ENCODE data around the gene GABRB3.

Gene GABRB3

DNA sequence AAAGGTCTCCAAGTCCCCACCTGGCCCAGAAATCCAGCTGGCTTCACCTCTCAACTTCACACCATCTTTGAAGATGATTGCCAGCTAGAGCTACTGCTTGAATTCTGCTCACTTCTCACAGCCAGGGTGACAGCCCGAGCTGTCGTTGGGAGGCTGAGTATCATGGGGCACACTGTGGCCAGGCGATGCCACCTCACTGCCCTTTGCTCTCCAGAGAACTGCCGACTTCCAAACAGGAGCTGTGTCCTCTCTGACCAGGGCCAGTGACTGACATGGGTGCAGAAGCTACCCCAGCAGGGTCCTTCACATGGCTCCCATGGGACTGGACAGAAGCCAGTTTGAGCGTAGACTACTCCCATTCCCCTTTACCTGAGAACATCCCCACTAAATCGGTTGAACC lies 254.0 kb downstream of the GABRB3 start:
- Histone ChIP-seq H4K8ac (ENCODE audit: low read depth, low read length) (no peak overlapping the region), H3K4me2 (ENCODE audit: insufficient read depth, low read length, poor library complexity, severe bottlenecking) (no peak overlapping the region), H4K91ac (ENCODE audit: low read depth, low read length, poor library complexity) (peak overlapping the region; percentile 59), H3K4me3 (ENCODE audit: low read length in 2 of 2) (no peak overlapping the region), H3K9me3 (replicated peaks in 1 of 2; ENCODE audit: control insufficient read depth in 2 of 2, insufficient read depth in 1 of 2, low read depth in 1 of 2, low read length in 2 of 2) (no peaks in the 10 kb centered on the region), H3K4ac (ENCODE audit: low read length) (no peak overlapping the region), H2BK15ac (ENCODE audit: low read length) (no peak overlapping the region), H3K36me3 (replicated peaks in 1 of 2; ENCODE audit: control insufficient read depth in 2 of 2, insufficient read depth in 2 of 2, low read length in 2 of 2) (no peaks in the 10 kb centered on the region), H3K79me1 (ENCODE audit: low read depth, low read length) (peaks cover 2% of the 10 kb centered on the region), H3K9ac (ENCODE audit: low read depth, low read length, poor library complexity) (no peak overlapping the region), H2BK12ac (ENCODE audit: low read length) (no peak overlapping the region), H2BK120ac (ENCODE audit: low read depth, low read length) (no peak overlapping the region), H3K18ac (ENCODE audit: low read length) (peak overlapping the region; percentile 27), H2BK5ac (ENCODE audit: low read length) (no peak overlapping the region), H3K23ac (ENCODE audit: low read depth, low read length, poor library complexity) (peak overlapping the region; percentile 83), H3K14ac (ENCODE audit: low read length) (no peak overlapping the region), H3K27ac (replicated peaks; ENCODE audit: low read length) (no peak overlapping the region), H3K4me1 (ENCODE audit: control insufficient read depth in 2 of 2, insufficient read depth in 1 of 2, low read depth in 1 of 2, low read length in 2 of 2) (no peaks in the 10 kb centered on the region), H2AK5ac (ENCODE audit: low read depth, low read length) (peak overlapping the region; percentile 71), H2AFZ (ENCODE audit: low read length) (no peak overlapping the region), H3K27me3 (ENCODE audit: control insufficient read depth in 3 of 3, insufficient read depth in 3 of 3, low read depth in 1 of 3, low read length in 3 of 3) (no peaks in the 10 kb centered on the region)
- no peak for DNase-seq (ENCODE audit: low spot score)
- WGBS, 2 donors (ENCODE audit: extremely low coverage in 2 of 2, insufficient read length in 2 of 2, insufficient replicate concordance in 1 of 2): no CpG with 5 or more reads among the region's 6 CpGs

DNA sequence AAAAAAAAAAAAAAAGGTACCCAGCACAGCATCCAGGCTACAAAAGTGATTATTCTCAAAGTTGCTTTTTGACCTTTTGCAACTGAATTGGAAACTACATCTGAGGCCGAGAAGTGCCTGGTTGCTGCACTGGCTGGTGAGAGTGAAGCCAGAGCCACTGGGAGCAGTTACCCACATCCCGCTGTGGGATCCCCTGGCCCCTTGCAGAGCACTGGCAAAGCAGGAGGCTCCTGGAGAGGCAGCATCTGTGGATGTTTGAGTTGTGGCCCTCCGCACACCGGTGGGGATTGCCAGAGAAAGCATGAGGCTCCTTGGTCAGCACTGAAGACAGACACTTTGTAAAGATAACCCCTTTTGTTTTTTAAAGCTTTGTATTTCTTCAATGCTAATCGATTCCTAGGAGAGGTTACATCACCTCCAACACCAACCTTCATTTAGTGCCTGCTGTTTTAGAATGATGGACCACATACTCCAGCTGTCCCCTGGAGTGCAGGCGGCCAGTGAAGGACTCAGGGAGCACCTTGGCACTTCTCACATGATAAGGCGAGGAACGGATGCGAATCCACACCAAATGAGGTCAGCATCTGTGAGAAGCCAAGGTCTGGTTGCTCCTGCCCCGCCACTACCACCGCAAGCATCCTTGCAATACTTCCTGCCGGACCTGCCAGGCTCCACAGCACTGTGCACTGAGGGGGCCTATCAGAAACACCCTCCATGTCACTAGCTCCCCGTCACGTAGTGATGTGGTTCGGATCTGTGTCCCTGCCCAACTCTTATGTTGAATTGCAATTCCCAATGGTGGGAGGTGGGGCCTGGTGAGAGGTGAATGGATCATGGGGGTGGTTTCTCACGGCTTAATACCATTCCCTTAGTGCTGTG lies 256.5 kb downstream of the GABRB3 start:
- WGBS, 2 donors (ENCODE audit: extremely low coverage in 2 of 2, insufficient read length in 2 of 2, insufficient replicate concordance in 1 of 2): no CpG with 5 or more reads among the region's 16 CpGs
- no peak overlapping the region for H3K4me2 ChIP-seq (ENCODE audit: insufficient read depth, low read length, poor library complexity, severe bottlenecking)
- H3K23ac ChIP-seq (ENCODE audit: low read depth, low read length, poor library complexity): no peak overlapping the region
- H3K18ac ChIP-seq (ENCODE audit: low read length): peak overlapping the region; percentile 65
- H2BK5ac ChIP-seq (ENCODE audit: low read length): no peak overlapping the region
- no peak overlapping the region for H3K4me3 ChIP-seq (ENCODE audit: low read length in 2 of 2)
- no peak overlapping the region for H4K8ac ChIP-seq (ENCODE audit: low read depth, low read length)
- no peaks in the 10 kb centered on the region for H3K36me3 ChIP-seq (replicated peaks in 1 of 2; ENCODE audit: control insufficient read depth in 2 of 2, insufficient read depth in 2 of 2, low read length in 2 of 2)
- no peak overlapping the region for H3K27ac ChIP-seq (replicated peaks; ENCODE audit: low read length)
- H3K4ac ChIP-seq (ENCODE audit: low read length): peak overlapping the region; percentile 53
- H2BK12ac ChIP-seq (ENCODE audit: low read length): peak overlapping the region; percentile 1
- no peak overlapping the region for H2BK120ac ChIP-seq (ENCODE audit: low read depth, low read length)
- H3K79me1 ChIP-seq (ENCODE audit: low read depth, low read length): peaks cover 2% of the 10 kb centered on the region
- H3K9me3 ChIP-seq (replicated peaks in 1 of 2; ENCODE audit: control insufficient read depth in 2 of 2, insufficient read depth in 1 of 2, low read depth in 1 of 2, low read length in 2 of 2): no peaks in the 10 kb centered on the region
- H3K14ac ChIP-seq (ENCODE audit: low read length): peak overlapping the region; percentile 95
- H2AFZ ChIP-seq (ENCODE audit: low read length): no peak overlapping the region
- no peaks in the 10 kb centered on the region for H3K4me1 ChIP-seq (ENCODE audit: control insufficient read depth in 2 of 2, insufficient read depth in 1 of 2, low read depth in 1 of 2, low read length in 2 of 2)
- no peaks in the 10 kb centered on the region for H3K27me3 ChIP-seq (ENCODE audit: control insufficient read depth in 3 of 3, insufficient read depth in 3 of 3, low read depth in 1 of 3, low read length in 3 of 3)
- H2BK15ac ChIP-seq (ENCODE audit: low read length): no peak overlapping the region
- no peak for DNase-seq (ENCODE audit: low spot score)
- H2AK5ac ChIP-seq (ENCODE audit: low read depth, low read length): no peak overlapping the region
- H3K9ac ChIP-seq (ENCODE audit: low read depth, low read length, poor library complexity): no peak overlapping the region
- H4K91ac ChIP-seq (ENCODE audit: low read depth, low read length, poor library complexity): no peak overlapping the region

DNA sequence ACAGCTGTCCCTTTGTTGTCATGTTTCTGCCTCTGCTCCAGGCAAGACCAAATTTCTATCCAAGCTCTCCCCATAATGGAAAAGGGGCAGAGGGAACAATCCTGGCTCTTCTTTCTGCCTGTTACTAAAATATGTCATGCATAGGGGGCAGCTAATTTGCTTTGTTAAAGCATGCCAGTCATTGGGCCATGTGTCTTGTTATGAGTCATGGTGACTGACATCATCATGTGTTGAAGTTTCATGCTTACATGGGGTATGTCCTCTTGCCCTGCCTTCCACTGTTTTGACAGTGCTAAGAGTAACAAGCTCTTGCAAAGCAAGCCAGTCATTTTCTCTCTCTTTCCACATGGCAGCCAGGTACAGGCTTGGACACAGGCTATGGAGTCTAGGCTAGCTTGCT lies 268.9 kb downstream of the GABRB3 start:
- Histone ChIP-seq H2BK12ac (ENCODE audit: low read length) (no peak overlapping the region), H4K91ac (ENCODE audit: low read depth, low read length, poor library complexity) (no peak overlapping the region), H2BK120ac (ENCODE audit: low read depth, low read length) (no peak overlapping the region), H3K23ac (ENCODE audit: low read depth, low read length, poor library complexity) (no peak overlapping the region), H2AFZ (ENCODE audit: low read length) (no peak overlapping the region), H3K4ac (ENCODE audit: low read length) (no peak overlapping the region), H3K79me1 (ENCODE audit: low read depth, low read length) (no peaks in the 10 kb centered on the region), H3K14ac (ENCODE audit: low read length) (peak overlapping the region; percentile 10), H3K9ac (ENCODE audit: low read depth, low read length, poor library complexity) (no peak overlapping the region), H2AK5ac (ENCODE audit: low read depth, low read length) (no peak overlapping the region), H3K27me3 (ENCODE audit: control insufficient read depth in 3 of 3, insufficient read depth in 3 of 3, low read depth in 1 of 3, low read length in 3 of 3) (no peaks in the 10 kb centered on the region), H3K4me3 (ENCODE audit: low read length in 2 of 2) (no peak overlapping the region), H3K36me3 (replicated peaks in 1 of 2; ENCODE audit: control insufficient read depth in 2 of 2, insufficient read depth in 2 of 2, low read length in 2 of 2) (no peaks in the 10 kb centered on the region), H3K18ac (ENCODE audit: low read length) (no peak overlapping the region), H2BK15ac (ENCODE audit: low read length) (no peak overlapping the region), H3K27ac (replicated peaks; ENCODE audit: low read length) (no peak overlapping the region), H3K4me1 (ENCODE audit: control insufficient read depth in 2 of 2, insufficient read depth in 1 of 2, low read depth in 1 of 2, low read length in 2 of 2) (no peaks in the 10 kb centered on the region), H3K9me3 (replicated peaks in 1 of 2; ENCODE audit: control insufficient read depth in 2 of 2, insufficient read depth in 1 of 2, low read depth in 1 of 2, low read length in 2 of 2) (no peaks in the 10 kb centered on the region), H4K8ac (ENCODE audit: low read depth, low read length) (no peak overlapping the region), H3K4me2 (ENCODE audit: insufficient read depth, low read length, poor library complexity, severe bottlenecking) (no peak overlapping the region), H2BK5ac (ENCODE audit: low read length) (no peak overlapping the region)
- DNase-seq (ENCODE audit: low spot score): no peak

Data from neuronal stem cell (in vitro differentiated cells).